H1 (cell line): ENCODE data around the gene SCN2B. TPM values are rescaled to one million over a fixed set of nuclear protein-coding genes. Genes with fewer than 3 reads are reported as not detected.

Experiments
- CTCF ChIA-PET: fragments of 300-600 bp; sonication (Branson Sonifier 250); formaldehyde crosslinking; loops from one replicate; lab custom pipeline; 2021; ENCODE audit not compliant: partially characterized antibody; lab: Charles Lee
- POLR2A ChIA-PET: fragments of 300-600 bp; sonication (Branson Sonifier 250); formaldehyde crosslinking; loops from one replicate; lab custom pipeline; 2021; ENCODE audit warnings: inconsistent platforms; ENCODE audit not compliant: partially characterized antibody; lab: Charles Lee
- DNase-seq, 2 experiments: peaks; one replicate each; pipeline versions ENCODE4 v3.0.0 to v3.0.0-alpha.2; 2010 to 2022; ENCODE audit warnings: low spot score in 2 of 2, low read depth in 1 of 2, mixed read lengths in 1 of 2
- FAIRE-seq: peaks from 2 replicates; lab custom pipeline; 2011; peaks lifted over from hg19 to GRCh38; lab: Jason Lieb, UNC
- H2AFZ ChIP-seq: 2 replicates; pipeline ENCODE4 v1.8.1; 2012; ENCODE audit warnings: low read length, inconsistent platforms
- H2AK5ac ChIP-seq: 2 replicates; pipeline ENCODE4 v1.6.1; 2013; ENCODE audit warnings: low read depth, low read length
- H2BK120ac ChIP-seq: replicated peaks from 2 replicates; pipeline ENCODE3; 2013; ENCODE audit warnings: low read depth, low read length, inconsistent platforms
- H2BK12ac ChIP-seq: 2 replicates; pipeline ENCODE4 v1.6.1; 2013; ENCODE audit warnings: low read depth, low read length
- H2BK15ac ChIP-seq: 2 replicates; pipeline ENCODE4 v1.6.1; 2013; ENCODE audit warnings: low read length
- H2BK20ac ChIP-seq: 2 replicates; pipeline ENCODE4 v1.6.1; 2013; ENCODE audit warnings: low read length
- H2BK5ac ChIP-seq: 2 replicates; pipeline ENCODE4 v1.6.1; 2013; ENCODE audit warnings: low read depth, low read length
- H3K14ac ChIP-seq: 2 replicates; pipeline ENCODE4 v1.6.1; 2013; ENCODE audit warnings: inconsistent platforms; ENCODE audit not compliant: insufficient read length
- H3K18ac ChIP-seq: 2 replicates; pipeline ENCODE4 v1.6.1; 2013; ENCODE audit warnings: low read length; ENCODE audit errors: extremely low read depth
- H3K23ac ChIP-seq: 2 replicates; pipeline ENCODE4 v1.6.1; 2013; ENCODE audit warnings: inconsistent platforms; ENCODE audit not compliant: insufficient read length
- H3K23me2 ChIP-seq: 2 replicates; pipeline ENCODE4 v1.6.1; 2013; ENCODE audit warnings: low read depth, low read length
- H3K27ac ChIP-seq: 2 replicates; pipeline ENCODE4 v1.6.1; 2011; ENCODE audit warnings: low read depth, low read length, inconsistent platforms
- H3K27me3 ChIP-seq, 4 experiments: replicated peaks in 1 of 4; 1 replicate in 1 of 4; 2 replicates in 3 of 4; pipeline versions ENCODE4 v1.6.1 to v1.8.1; 2011 to 2013; ENCODE audit warnings: low read length in 3 of 4, mild to moderate bottlenecking in 3 of 4, inconsistent platforms in 2 of 4, mixed read lengths in 2 of 4, moderate library complexity in 1 of 4; ENCODE audit not compliant: control insufficient read depth in 3 of 4, insufficient read depth in 3 of 4; ENCODE audit errors: extremely low read depth in 1 of 4
- H3K36me3 ChIP-seq, 4 experiments: 2 replicates each; pipeline versions ENCODE4 v1.6.1 to v1.8.1; 2011 to 2013; ENCODE audit warnings: mild to moderate bottlenecking in 4 of 4, low read length in 3 of 4, moderate library complexity in 2 of 4, control low read depth in 1 of 4, inconsistent platforms in 1 of 4; ENCODE audit not compliant: insufficient read depth in 4 of 4, control insufficient read depth in 2 of 4
- H3K4ac ChIP-seq: replicated peaks from 2 replicates; pipeline ENCODE3; 2013; ENCODE audit warnings: low read length, low read depth, mixed read lengths, inconsistent platforms; ENCODE audit not compliant: insufficient read length
- H3K4me1 ChIP-seq, 4 experiments: replicated peaks in 1 of 4; 1 replicate in 1 of 4; 2 replicates in 3 of 4; pipeline versions ENCODE4 v1.6.1 to v1.8.1; 2011 to 2013; ENCODE audit warnings: low read length in 3 of 4, inconsistent platforms in 2 of 4, mixed read lengths in 1 of 4; ENCODE audit not compliant: insufficient read depth in 4 of 4, control insufficient read depth in 3 of 4
- H3K4me2 ChIP-seq, 2 experiments: 2 replicates each; pipeline versions ENCODE4 v1.6.1 to v1.8.1; 2011 to 2013; ENCODE audit warnings: low read depth in 2 of 2, low read length in 2 of 2, control low read depth in 1 of 2, inconsistent platforms in 1 of 2, mild to moderate bottlenecking in 1 of 2; ENCODE audit not compliant: insufficient read depth in 1 of 2
- H3K4me3 ChIP-seq, 4 experiments: fragments of 200-600, 300-600 bp in 1 of 4; sonication (generic), shearing (Covaris generic), sonication (Bioruptor Twin) in 1 of 4; 2 replicates each; pipeline versions ENCODE4 v1.5.1 to v1.8.1; 2011 to 2016; ENCODE audit warnings: low read length in 4 of 4, low read depth in 3 of 4, control low read depth in 2 of 4, inconsistent platforms in 2 of 4, mild to moderate bottlenecking in 2 of 4, mixed read lengths in 1 of 4, moderate library complexity in 1 of 4; ENCODE audit not compliant: insufficient read depth in 2 of 4; ENCODE audit errors: extremely low read depth in 1 of 4
- H3K56ac ChIP-seq: replicated peaks from 2 replicates; pipeline ENCODE3; 2013; ENCODE audit warnings: low read depth, mild to moderate bottlenecking, mixed read lengths, low read length, inconsistent platforms; ENCODE audit not compliant: insufficient read length
- H3K79me1 ChIP-seq: 2 replicates; pipeline ENCODE4 v1.6.1; 2013; ENCODE audit warnings: low read depth, low read length, control low read depth
- H3K79me2 ChIP-seq, 2 experiments: 2 replicates each; pipeline versions ENCODE4 v1.6.1 to v1.8.1; 2012 to 2013; ENCODE audit warnings: low read length in 2 of 2, mild to moderate bottlenecking in 2 of 2, inconsistent platforms in 1 of 2; ENCODE audit not compliant: insufficient read depth in 2 of 2, control insufficient read depth in 1 of 2
- H3K9ac ChIP-seq, 4 experiments: replicated peaks in 1 of 4; 1 replicate in 1 of 4; 2 replicates in 3 of 4; pipeline versions ENCODE4 v1.6.1 to v1.8.1; 2011 to 2013; ENCODE audit warnings: low read depth in 3 of 4, low read length in 3 of 4, control low read depth in 2 of 4, mild to moderate bottlenecking in 2 of 4, moderate library complexity in 2 of 4, inconsistent platforms in 1 of 4; ENCODE audit errors: extremely low read depth in 1 of 4
- H3K9me3 ChIP-seq, 2 experiments: 2 replicates each; pipeline versions ENCODE4 v1.6.1 to v1.8.1; 2012 to 2013; ENCODE audit warnings: mild to moderate bottlenecking in 2 of 2, moderate library complexity in 2 of 2, control low read depth in 1 of 2, inconsistent platforms in 1 of 2, low read depth in 1 of 2, low read length in 1 of 2, mixed read lengths in 1 of 2; ENCODE audit not compliant: insufficient read depth in 2 of 2
- H4K20me1 ChIP-seq, 2 experiments: replicated peaks in 1 of 2; 2 replicates each; pipeline versions ENCODE3 to v1.8.1; 2011 to 2013; ENCODE audit warnings: inconsistent platforms in 2 of 2, low read length in 2 of 2, mild to moderate bottlenecking in 1 of 2; ENCODE audit not compliant: insufficient read depth in 2 of 2, control insufficient read depth in 1 of 2
- H4K5ac ChIP-seq: 2 replicates; pipeline ENCODE4 v1.6.1; 2013; ENCODE audit warnings: low read length, low read depth, mixed read lengths, inconsistent platforms; ENCODE audit not compliant: insufficient read length
- H4K8ac ChIP-seq: 2 replicates; pipeline ENCODE4 v1.8.0; 2013; ENCODE audit warnings: mild to moderate bottlenecking, moderate library complexity, low read length, inconsistent platforms; ENCODE audit not compliant: insufficient read depth; ENCODE audit errors: extremely low read depth
- H4K91ac ChIP-seq: replicated peaks from 2 replicates; pipeline ENCODE3; 2013; ENCODE audit warnings: low read length, mixed read lengths, inconsistent platforms; ENCODE audit not compliant: insufficient read length
- BACH1 ChIP-seq: IDR thresholded peaks from 2 replicates; pipeline ENCODE4 v1.6.1; 2012; ENCODE audit warnings: low read length, improper control_type of control experiment
- CREB1 ChIP-seq: IDR thresholded peaks from 2 replicates; pipeline ENCODE4 v1.6.1; 2012; ENCODE audit warnings: inconsistent platforms
- EP300 ChIP-seq, 2 experiments: IDR thresholded peaks; 1 replicate in 1 of 2; 2 replicates in 1 of 2; pipeline ENCODE4 v1.6.1; 2011 to 2012; ENCODE audit warnings: low read depth in 2 of 2, low read length in 2 of 2, mild to moderate bottlenecking in 2 of 2, borderline replicate concordance in 1 of 2, inconsistent platforms in 1 of 2, moderate library complexity in 1 of 2
- KDM5A ChIP-seq: fragments of 200-600 bp; IDR thresholded peaks from 2 replicates; pipeline ENCODE4 v1.7.1; 2012; ENCODE audit warnings: mild to moderate bottlenecking, low read length, inconsistent platforms, mixed read lengths
- POLR2A ChIP-seq, 2 experiments: IDR thresholded peaks; 1 replicate in 1 of 2; 2 replicates in 1 of 2; pipeline ENCODE4 v1.6.1; 2011; ENCODE audit warnings: low read depth in 2 of 2, low read length in 2 of 2, mild to moderate bottlenecking in 2 of 2; ENCODE audit errors: control extremely low read depth in 1 of 2
- POU5F1 ChIP-seq: IDR thresholded peaks from 2 replicates; pipeline ENCODE4 v1.6.1; 2011; ENCODE audit warnings: low read depth, mild to moderate bottlenecking, low read length, moderate library complexity
- RAD21 ChIP-seq, 2 experiments: IDR thresholded peaks in 1 of 2; conservative IDR thresholded peaks in 1 of 2; 2 replicates each; pipeline ENCODE4 v1.6.1; 2011; ENCODE audit warnings: low read depth in 2 of 2, low read length in 2 of 2, improper control_type of control experiment in 1 of 2, inconsistent platforms in 1 of 2, mild to moderate bottlenecking in 1 of 2, moderate library complexity in 1 of 2
- SUZ12 ChIP-seq: fragments of 200-600 bp; sonication (generic); IDR thresholded peaks from 2 replicates; pipeline ENCODE4 v1.6.1; 2012; ENCODE audit warnings: mild to moderate bottlenecking, inconsistent platforms, low read length, moderate library complexity, mixed read lengths
- WGBS, 2 experiments: shearing (Covaris generic) in 1 of 2; methylation state at CpG; one replicate each; pipeline versions ENCODE4 v1.1.6 to v1.1.7; 2013 to 2015; ENCODE audit warnings: low lambda C conversion rate in 2 of 2, mixed read lengths in 2 of 2, inconsistent platforms in 1 of 2, low coverage in 1 of 2, missing lambda C conversion rate in 1 of 2; ENCODE audit not compliant: insufficient replicate concordance in 2 of 2, insufficient coverage in 1 of 2, insufficient read length in 1 of 2; ENCODE audit errors: extremely low coverage in 1 of 2, missing lambda C conversion rate in 1 of 2; 5-methylcytosine and 5-hydroxymethylcytosine counted together
- polyA plus RNA-seq, 7 experiments: library from polyadenylated mRNA; depleted of rRNA in 3 of 7; stranded (reverse) in 5 of 7; unstranded in 2 of 7; fragments of >200 nt in 5 of 7; fragments of 200-250 nt in 2 of 7; gene quantifications; 1 replicate in 5 of 7; 2 replicates in 1 of 7; 4 replicates in 1 of 7; pipeline versions ENCODE4 v1.2.1 to v1.2.3, GENCODE V29; 2011 to 2013; ENCODE audit warnings: missing spikeins in 2 of 7, mixed read lengths in 2 of 7
- total RNA-seq: library from RNA; stranded (reverse); fragmentation: NEBNext Ultra II Directional; extraction: Animal tissue kit (Norgen Biotek cat#: 25700); gene quantifications from 2 replicates; pipeline ENCODE4 v1.2.1, GENCODE V29; 2021

SCN2B gene
- total and polyA plus RNA-seq, 2 of the 8 experiments (the other 6 are each of a cell fraction or from before 2014, with no cell fraction given): 0.14 to 0.24 TPM

GRCh38 chr11:118199135-118199534 is 22.7 kb upstream of the SCN2B start:
- no peak overlapping the region for H4K8ac ChIP-seq
- POLR2A ChIA-PET: interaction anchor here (0.7 kb wide), 1 partner anchor 166 kb away, joined by 4 read pairs; no protein-coding TSS in a partner anchor
- H3K14ac ChIP-seq: no peak overlapping the region
- WGBS, 2 experiments: 85% methylated on average over 6 of the region's 6 CpGs; no CpG with 5 or more reads in 1 of the 2 experiments
- no peaks in the 10 kb centered on the region for H4K20me1 ChIP-seq
- no peak overlapping the region for H3K18ac ChIP-seq
- no peak overlapping the region for H3K9ac ChIP-seq
- no peak overlapping the region for H3K27ac ChIP-seq
- H3K4me3 ChIP-seq: no peak overlapping the region
- H3K79me2 ChIP-seq: no peaks in the 10 kb centered on the region
- no peak overlapping the region for H2BK20ac ChIP-seq
- no peak overlapping the region for H2BK15ac ChIP-seq
- H3K9me3 ChIP-seq: no peaks in the 10 kb centered on the region
- no peak overlapping the region for H3K4ac ChIP-seq
- H3K4me1 ChIP-seq: peaks cover 2 to 12% (median 4%) of the 10 kb centered on the region in 4 experiments; a peak in 5 of 7 replicates
- CTCF ChIA-PET: interaction anchor here (0.6 to 3.3 kb wide), 34 partner anchors 11 to 1083 kb away, joined by 3 to 38 read pairs (median 5); partner anchors contain the start of gene MPZL3
- H2BK5ac ChIP-seq: no peak overlapping the region
- DNase-seq (no peak), FAIRE-seq (no peak)
- no peak overlapping the region for H3K4me2 ChIP-seq
- H3K23me2 ChIP-seq: no peaks in the 10 kb centered on the region; the same call in 1 of the 2 replicates
- H2BK120ac ChIP-seq: no peak overlapping the region
- no peak overlapping the region for H4K91ac ChIP-seq
- no peak overlapping the region for H2AFZ ChIP-seq
- no peak overlapping the region for H3K23ac ChIP-seq
- no peak overlapping the region; the same call in 1 of the 2 replicates for H2AK5ac ChIP-seq
- H3K36me3 ChIP-seq: no peaks in the 10 kb centered on the region
- H3K79me1 ChIP-seq: no peaks in the 10 kb centered on the region
- H2BK12ac ChIP-seq: no peak overlapping the region
- no peaks in the 10 kb centered on the region for H3K27me3 ChIP-seq
- no peak overlapping the region for H4K5ac ChIP-seq
- no peak overlapping the region for H3K56ac ChIP-seq
- TF ChIP-seq BACH1: no peak
- TF ChIP-seq RAD21 (IDR thresholded peaks at IDR 0.05 in 1 of 2, conservative IDR thresholded peaks at IDR 0.05 in 1 of 2; ENCODE audit: low read depth in 2 of 2, low read length in 2 of 2): no peak
- no peak for TF ChIP-seq POU5F1
- TF ChIP-seq POLR2A (IDR thresholded peaks at IDR 0.05; ENCODE audit: control extremely low read depth in 1 of 2, low read depth in 2 of 2, low read length in 2 of 2): no peak
- TF ChIP-seq CREB1: no peak
- TF ChIP-seq KDM5A: no peak
- no peak for TF ChIP-seq SUZ12
- no peak for TF ChIP-seq EP300 (IDR thresholded peaks at IDR 0.05; ENCODE audit: borderline replicate concordance in 1 of 2, low read depth in 2 of 2, low read length in 2 of 2)
